ENCODE data around the gene AGAP1. TPM values are rescaled to one million over a fixed set of nuclear protein-coding genes. Genes with fewer than 3 reads are reported as not detected.

The AGAP1 gene
- total and polyA plus RNA-seq, 4 donors, result 2.0 to 8.5 (median 5.4) TPM

- H3K4me1 ChIP-seq (ENCODE audit: control insufficient read depth in 4 of 4, insufficient read depth in 4 of 4, low read length in 3 of 4), result no peaks in the 10 kb centered on the region
- no peak for DNase-seq (ENCODE audit: low spot score)
- TF ChIP-seq TAF1 (conservative IDR thresholded peaks at IDR 0.05), result no peak
- no peak for TF ChIP-seq EGR1 (IDR thresholded peaks at IDR 0.05; ENCODE audit: low read depth in 2 of 2)
- no peak for TF ChIP-seq FOXA2 (IDR thresholded peaks at IDR 0.05)
- TF ChIP-seq CTCF (IDR thresholded peaks at IDR 0.05; ENCODE audit: low read depth, low read length, missing input control), result no peak
- no peak for TF ChIP-seq HNF4G (IDR thresholded peaks at IDR 0.05)
- TF ChIP-seq RAD21 (IDR thresholded peaks at IDR 0.05), result no peak
- no peak for TF ChIP-seq GABPA (IDR thresholded peaks at IDR 0.05 in 1 of 2, conservative IDR thresholded peaks at IDR 0.05 in 1 of 2)
- no peak for TF ChIP-seq MAX (IDR thresholded peaks at IDR 0.05)
- TF ChIP-seq YY1 (IDR thresholded peaks at IDR 0.05), result no peak
- no peak overlapping the region for H3K9ac ChIP-seq (ENCODE audit: low read depth in 1 of 2, low read length in 2 of 2)
- H3K4me3 ChIP-seq (ENCODE audit: low read depth in 1 of 3, low read length in 3 of 3), result no peak overlapping the region
- H3K27ac ChIP-seq (ENCODE audit: low read depth in 1 of 2, low read length in 2 of 2), result no peak overlapping the region
- H3K27me3 ChIP-seq (ENCODE audit: control insufficient read depth in 4 of 4, insufficient read depth in 4 of 4, low read length in 3 of 4), result no peaks in the 10 kb centered on the region
- WGBS, result 88% methylated on average over 13 of the region's 13 CpGs
- H3K36me3 ChIP-seq (ENCODE audit: control insufficient read depth in 4 of 4, insufficient read depth in 3 of 4, low read depth in 1 of 4, low read length in 3 of 4), result no peaks in the 10 kb centered on the region
- H3K9me3 ChIP-seq (ENCODE audit: control insufficient read depth in 4 of 4, low read length in 3 of 4), result no peaks in the 10 kb centered on the region
These were observed 223.1 kb downstream of the AGAP1 start for GRCh38 chr2:235716875-235717496.

GRCh38 chr2:235719146-235719942 is 225.5 kb downstream of the AGAP1 start:
- no peak for TF ChIP-seq RAD21 (IDR thresholded peaks at IDR 0.05)
- TF ChIP-seq CTCF (IDR thresholded peaks at IDR 0.05; ENCODE audit: low read depth, low read length, missing input control), result no peak
- no peak for TF ChIP-seq HNF4A (conservative IDR thresholded peaks at IDR 0.05)
- TF ChIP-seq NR2F2 (IDR thresholded peaks at IDR 0.05), result no peak
- no peak for TF ChIP-seq SP1 (IDR thresholded peaks at IDR 0.05)
- no peak for TF ChIP-seq MAX (IDR thresholded peaks at IDR 0.05)
- TF ChIP-seq RXRA (IDR thresholded peaks at IDR 0.05), result no peak
- no peak for TF ChIP-seq REST (IDR thresholded peaks at IDR 0.05)
- TF ChIP-seq ZBTB33 (IDR thresholded peaks at IDR 0.05), result no peak
- no peak for TF ChIP-seq FOXA2 (IDR thresholded peaks at IDR 0.05)
- TF ChIP-seq ATF3 (IDR thresholded peaks at IDR 0.05), result no peak
- TF ChIP-seq TAF1 (conservative IDR thresholded peaks at IDR 0.05), result no peak
- no peak for TF ChIP-seq JUND (IDR thresholded peaks at IDR 0.05)
- TF ChIP-seq FOXA1 (IDR thresholded peaks at IDR 0.05), result no peak
- TF ChIP-seq HNF4G (IDR thresholded peaks at IDR 0.05), result no peak
- no peak for TF ChIP-seq YY1 (IDR thresholded peaks at IDR 0.05)
- no peak for TF ChIP-seq EGR1 (IDR thresholded peaks at IDR 0.05; ENCODE audit: low read depth in 2 of 2)
- DNase-seq (ENCODE audit: low spot score), result no peak
- no peak overlapping the region for H3K27ac ChIP-seq (ENCODE audit: low read depth in 1 of 2, low read length in 2 of 2)

More at GRCh38 chr2:235719146-235719942, 225.5 kb downstream of the AGAP1 start:
- no peaks in the 10 kb centered on the region for H3K9me3 ChIP-seq (ENCODE audit: control insufficient read depth in 4 of 4, low read length in 3 of 4)
- H3K27me3 ChIP-seq (ENCODE audit: control insufficient read depth in 4 of 4, insufficient read depth in 4 of 4, low read length in 3 of 4), result no peaks in the 10 kb centered on the region
- H3K36me3 ChIP-seq (ENCODE audit: control insufficient read depth in 4 of 4, insufficient read depth in 3 of 4, low read depth in 1 of 4, low read length in 3 of 4), result no peaks in the 10 kb centered on the region
- H3K4me1 ChIP-seq (ENCODE audit: control insufficient read depth in 4 of 4, insufficient read depth in 4 of 4, low read length in 3 of 4), result no peaks in the 10 kb centered on the region
- 83% methylated on average over 7 of the region's 7 CpGs for WGBS
- H3K4me3 ChIP-seq (ENCODE audit: low read depth in 1 of 3, low read length in 3 of 3), result no peak overlapping the region
- no peak overlapping the region for H3K9ac ChIP-seq (ENCODE audit: low read depth in 1 of 2, low read length in 2 of 2)

All from liver (tissue), 9 donors.